Chondrocyte (in vitro differentiated cells): ENCODE measurements around the gene TLR8. TPM values are rescaled to one million over a fixed set of nuclear protein-coding genes. Genes with fewer than 3 reads are reported as not detected.

Source experiments
- DNase-seq: peaks from one replicate; pipeline ENCODE4 v3.0.0; 2021; ENCODE audit warnings: mixed read lengths, low spot score
- H3K27ac Mint-ChIP-seq: one replicate; pipeline ENCODE4 v1.8.0; 2021; ENCODE audit warnings: mild to moderate bottlenecking, moderate library complexity, mixed read lengths; ENCODE audit not compliant: unreplicated experiment
- H3K27me3 Mint-ChIP-seq: 2 replicates; pipeline ENCODE4 v1.8.0; 2021; ENCODE audit warnings: low read depth, mixed read lengths
- H3K36me3 Mint-ChIP-seq: 2 replicates; pipeline ENCODE4 v1.8.0; 2021; ENCODE audit warnings: low read depth, mixed read lengths
- H3K4me1 Mint-ChIP-seq: 2 replicates; pipeline ENCODE4 v1.8.0; 2021; ENCODE audit warnings: low read depth, mild to moderate bottlenecking, mixed read lengths
- H3K4me3 Mint-ChIP-seq: one replicate; pipeline ENCODE4 v1.8.0; 2021; ENCODE audit warnings: mild to moderate bottlenecking, moderate library complexity, mixed read lengths; ENCODE audit not compliant: unreplicated experiment
- H3K9me3 Mint-ChIP-seq: 2 replicates; pipeline ENCODE4 v1.8.0; 2021; ENCODE audit warnings: low read depth, mixed read lengths
- total RNA-seq: library from RNA; stranded (reverse); gene quantifications from 3 replicates; pipeline ENCODE4 v1.2.1, GENCODE V29; 2021
- TF ChIP-seq, protein P1 (sequence below): fragments of 200-600 bp; sonication (generic); IDR thresholded peaks from 2 replicates; pipeline ENCODE4 v1.5.0; 2021; ENCODE audit warnings: antibody characterized with exemption, mild to moderate bottlenecking, moderate library complexity

Gene TLR8
- total RNA-seq, 1 donor from 2014 or later, result not detected

DNA sequence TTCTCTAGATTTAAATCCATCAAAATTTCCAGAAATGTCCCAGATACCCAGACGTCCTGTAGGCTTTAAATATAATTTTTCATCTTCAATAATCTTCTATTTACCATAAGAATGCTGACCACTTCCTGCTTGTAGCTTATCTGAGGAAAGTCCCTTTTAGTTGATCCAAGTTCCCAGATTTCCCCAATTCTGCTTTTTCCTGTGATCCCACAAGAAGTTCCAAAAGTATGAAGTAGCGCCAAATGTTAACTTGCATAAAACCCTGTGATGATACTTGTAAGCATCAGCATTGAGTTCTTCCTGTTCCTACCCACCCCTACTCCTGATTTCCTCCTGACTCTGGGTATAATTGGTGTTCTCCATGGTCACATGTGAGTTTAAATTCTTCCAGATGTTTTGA, 10.6 kb upstream of the TLR8 start:
- peaks cover 4% of the 10 kb centered on the region for H3K9me3 Mint-ChIP-seq
- peaks cover 16% of the 10 kb centered on the region for H3K4me1 Mint-ChIP-seq
- no peaks in the 10 kb centered on the region for H3K36me3 Mint-ChIP-seq
- no peak for DNase-seq
- no peak overlapping the region for H3K4me3 Mint-ChIP-seq
- peaks cover 2% of the 10 kb centered on the region for H3K27me3 Mint-ChIP-seq
- TF ChIP-seq, protein P1, sequence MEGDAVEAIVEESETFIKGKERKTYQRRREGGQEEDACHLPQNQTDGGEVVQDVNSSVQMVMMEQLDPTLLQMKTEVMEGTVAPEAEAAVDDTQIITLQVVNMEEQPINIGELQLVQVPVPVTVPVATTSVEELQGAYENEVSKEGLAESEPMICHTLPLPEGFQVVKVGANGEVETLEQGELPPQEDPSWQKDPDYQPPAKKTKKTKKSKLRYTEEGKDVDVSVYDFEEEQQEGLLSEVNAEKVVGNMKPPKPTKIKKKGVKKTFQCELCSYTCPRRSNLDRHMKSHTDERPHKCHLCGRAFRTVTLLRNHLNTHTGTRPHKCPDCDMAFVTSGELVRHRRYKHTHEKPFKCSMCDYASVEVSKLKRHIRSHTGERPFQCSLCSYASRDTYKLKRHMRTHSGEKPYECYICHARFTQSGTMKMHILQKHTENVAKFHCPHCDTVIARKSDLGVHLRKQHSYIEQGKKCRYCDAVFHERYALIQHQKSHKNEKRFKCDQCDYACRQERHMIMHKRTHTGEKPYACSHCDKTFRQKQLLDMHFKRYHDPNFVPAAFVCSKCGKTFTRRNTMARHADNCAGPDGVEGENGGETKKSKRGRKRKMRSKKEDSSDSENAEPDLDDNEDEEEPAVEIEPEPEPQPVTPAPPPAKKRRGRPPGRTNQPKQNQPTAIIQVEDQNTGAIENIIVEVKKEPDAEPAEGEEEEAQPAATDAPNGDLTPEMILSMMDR, result no peak
- H3K27ac Mint-ChIP-seq, result no peak overlapping the region

DNA sequence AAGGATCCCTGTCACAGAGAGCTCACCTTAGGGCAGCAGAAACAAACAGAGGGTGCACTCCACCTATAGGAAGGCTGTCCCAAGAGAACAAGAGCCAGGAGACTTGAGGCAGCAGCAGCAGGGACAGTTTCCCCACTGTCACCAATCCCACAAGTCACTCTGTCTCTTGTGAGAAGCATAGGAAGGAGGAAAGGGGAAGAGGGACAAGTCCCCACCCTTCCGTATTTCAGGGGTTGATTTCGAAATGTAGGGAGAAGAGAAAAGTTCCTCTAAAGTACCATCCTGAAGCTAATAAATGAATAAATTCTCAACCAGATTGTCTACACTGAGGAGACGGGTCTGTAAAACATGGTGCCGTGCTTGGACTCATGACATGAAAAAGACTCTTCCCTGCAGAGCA, 9.5 kb upstream of the TLR8 start:
- Mint-ChIP-seq H3K36me3 (no peaks in the 10 kb centered on the region), H3K4me1 (peaks cover 16% of the 10 kb centered on the region), H3K27me3 (peaks cover 2% of the 10 kb centered on the region), H3K4me3 (no peak overlapping the region), H3K27ac (no peak overlapping the region), H3K9me3 (peaks cover 3% of the 10 kb centered on the region)
- TF ChIP-seq, protein P1, result no peak
- no peak for DNase-seq

DNA sequence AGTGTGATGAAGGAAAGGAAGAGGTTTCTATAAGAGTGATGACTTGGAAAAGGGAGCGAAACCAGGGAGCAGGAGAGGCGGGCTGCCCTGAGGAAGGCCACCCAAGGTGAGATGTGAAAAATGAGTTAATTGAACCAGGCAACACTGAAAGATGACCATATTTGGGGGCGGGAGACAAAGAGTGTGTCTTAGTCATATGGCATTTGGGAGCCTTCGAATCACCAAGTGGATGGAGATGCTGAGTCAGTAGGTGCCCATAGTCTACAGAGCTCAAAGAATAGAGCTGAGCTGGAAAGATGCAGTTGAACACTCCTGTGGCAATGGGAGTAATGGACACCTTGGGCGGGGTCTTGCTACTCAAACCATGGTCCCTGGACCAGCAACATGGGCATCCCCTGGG, 8.3 kb upstream of the TLR8 start:
- Mint-ChIP-seq H3K4me3 (no peak overlapping the region), H3K4me1 (peaks cover 10% of the 10 kb centered on the region), H3K36me3 (no peaks in the 10 kb centered on the region), H3K27ac (no peak overlapping the region), H3K9me3 (peaks cover 3% of the 10 kb centered on the region), H3K27me3 (peaks cover 4% of the 10 kb centered on the region)
- DNase-seq, result no peak
- TF ChIP-seq, protein P1, result no peak

DNA sequence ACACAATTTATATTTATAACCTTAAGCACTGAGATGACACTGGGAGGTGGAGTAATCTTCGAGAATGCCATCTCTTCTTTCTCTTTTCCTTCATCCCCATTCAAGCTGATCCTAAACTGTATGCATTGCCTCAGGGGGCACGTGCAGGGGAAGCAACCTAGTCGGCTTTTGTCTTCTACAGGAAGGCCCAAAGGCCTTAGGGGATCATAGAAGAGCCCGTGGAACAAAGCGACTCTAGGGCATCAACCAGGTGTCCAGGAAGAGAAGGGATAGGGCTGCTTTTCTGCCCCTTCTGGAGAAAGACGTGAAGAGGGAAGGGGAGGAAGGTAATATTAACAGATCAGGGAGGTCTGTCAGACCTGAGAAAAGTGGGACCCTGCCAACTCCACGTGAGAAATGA, 6.9 kb upstream of the TLR8 start:
- Mint-ChIP-seq H3K4me1 (peaks cover 6% of the 10 kb centered on the region), H3K27ac (no peak overlapping the region), H3K27me3 (peaks cover 4% of the 10 kb centered on the region), H3K36me3 (no peaks in the 10 kb centered on the region), H3K9me3 (peaks cover 3% of the 10 kb centered on the region), H3K4me3 (no peak overlapping the region)
- no peak for DNase-seq
- TF ChIP-seq, protein P1, result no peak

DNA sequence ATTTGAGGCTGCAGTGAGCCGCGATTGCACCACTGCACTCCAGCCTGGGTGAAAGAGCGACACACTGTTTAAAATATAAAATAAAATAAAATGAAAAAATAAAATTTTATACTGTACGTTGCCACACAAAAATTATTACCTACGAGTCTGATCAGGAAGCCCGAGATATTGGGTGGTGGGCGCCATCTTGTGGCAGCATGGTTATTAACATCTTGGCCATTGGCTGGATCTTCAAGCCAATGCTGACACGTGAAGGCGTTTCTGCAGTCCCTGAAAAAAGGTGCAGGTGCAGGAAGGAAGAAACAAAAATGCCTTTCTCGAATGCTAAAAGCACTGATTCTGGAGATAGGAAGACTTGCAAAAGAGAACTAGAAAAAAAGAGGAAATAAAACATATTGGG, 4.9 kb upstream of the TLR8 start:
- H3K4me3 Mint-ChIP-seq, result no peak overlapping the region
- H3K27ac Mint-ChIP-seq, result no peak overlapping the region
- H3K9me3 Mint-ChIP-seq, result peaks cover 3% of the 10 kb centered on the region
- peaks cover 4% of the 10 kb centered on the region for H3K27me3 Mint-ChIP-seq
- TF ChIP-seq, protein P1, result peak; percentile 86
- no peak for DNase-seq
- no peaks in the 10 kb centered on the region for H3K36me3 Mint-ChIP-seq
- no peaks in the 10 kb centered on the region for H3K4me1 Mint-ChIP-seq
